Measurements from ENCODE around the gene APMAP.
"Not testable (repeated sequence)": the region's sequence is repeated elsewhere in the genome, so short reads cannot be mapped to it uniquely, and the experiment has no call there.

Gene APMAP

DNA sequence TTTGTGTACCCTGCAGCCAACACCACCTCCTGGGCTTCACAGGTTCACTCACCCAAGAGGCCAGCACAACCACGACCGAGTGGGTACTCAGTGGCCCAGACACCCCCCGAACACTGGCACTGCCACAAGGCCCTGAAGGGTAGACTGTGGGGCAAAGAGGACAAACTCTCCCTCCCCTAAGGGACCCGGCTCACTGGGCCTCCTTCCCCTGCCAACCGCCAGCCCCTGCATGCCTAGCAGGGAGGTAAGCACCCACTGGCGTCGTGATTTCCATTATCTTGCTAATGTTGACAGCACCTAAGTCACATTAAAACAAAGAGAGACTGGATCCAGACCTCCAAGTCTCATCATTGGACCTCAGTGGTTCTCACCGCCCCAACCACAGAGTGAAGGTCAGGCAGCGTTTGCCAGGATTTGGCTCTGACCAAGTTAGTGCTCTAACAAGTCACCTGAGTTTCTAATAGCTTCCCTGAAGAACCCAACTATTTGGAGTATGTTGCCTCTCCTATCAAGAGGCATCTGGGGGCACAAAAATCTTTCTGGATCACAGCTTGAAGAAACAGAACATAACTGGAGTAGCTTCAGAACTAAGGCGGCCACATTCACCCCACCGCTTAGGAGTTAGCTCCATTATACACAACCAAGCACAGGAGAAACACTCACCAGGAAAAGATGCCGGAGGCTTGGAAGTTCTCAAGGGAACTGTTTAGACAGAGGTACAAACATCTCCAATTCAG, 14.0 kb upstream of the APMAP start:
- no peak for DNase-seq (ENCODE audit: low spot score)

DNA sequence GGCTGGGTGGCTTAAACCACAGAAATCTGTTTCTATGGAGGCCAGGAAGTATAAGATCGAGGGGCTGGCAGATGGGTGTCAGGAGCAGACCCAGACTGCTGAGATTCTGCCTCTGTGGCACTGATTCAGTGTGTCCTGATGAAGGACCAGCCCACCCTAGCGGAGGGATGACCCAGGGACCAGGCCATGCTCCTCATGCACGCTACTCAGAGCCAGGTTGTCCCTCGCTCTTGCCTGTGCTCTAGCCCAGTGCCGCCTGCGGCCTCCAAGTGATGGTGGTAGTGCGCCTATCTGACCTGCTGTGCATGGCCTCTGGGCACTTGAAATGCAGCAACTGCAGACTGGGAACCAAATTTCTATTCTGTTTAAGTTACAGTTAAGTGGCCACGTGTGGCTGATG, 13.1 kb upstream of the APMAP start:
- DNase-seq (ENCODE audit: low spot score) = no peak

DNA sequence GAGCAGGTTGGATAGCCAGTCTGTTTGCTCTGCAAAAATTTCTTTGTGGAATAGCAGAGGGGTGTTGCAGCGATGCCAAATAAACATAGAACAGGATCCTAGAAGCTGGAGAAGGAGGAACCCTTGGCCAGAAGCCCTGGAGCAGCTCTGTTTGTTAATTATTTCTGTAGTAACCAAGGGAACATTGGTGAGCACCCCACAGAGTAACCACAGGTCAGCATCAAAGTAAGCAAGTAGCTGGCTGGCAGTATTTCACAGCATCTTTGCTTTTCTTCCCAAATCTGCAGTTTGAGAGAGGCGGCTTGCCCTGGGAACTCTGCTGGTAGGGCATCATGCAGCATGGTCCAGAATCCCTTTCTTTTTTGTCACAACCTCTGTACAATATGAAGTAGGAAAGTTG, 12.7 kb upstream of the APMAP start:
- no peak for DNase-seq (ENCODE audit: low spot score)

DNA sequence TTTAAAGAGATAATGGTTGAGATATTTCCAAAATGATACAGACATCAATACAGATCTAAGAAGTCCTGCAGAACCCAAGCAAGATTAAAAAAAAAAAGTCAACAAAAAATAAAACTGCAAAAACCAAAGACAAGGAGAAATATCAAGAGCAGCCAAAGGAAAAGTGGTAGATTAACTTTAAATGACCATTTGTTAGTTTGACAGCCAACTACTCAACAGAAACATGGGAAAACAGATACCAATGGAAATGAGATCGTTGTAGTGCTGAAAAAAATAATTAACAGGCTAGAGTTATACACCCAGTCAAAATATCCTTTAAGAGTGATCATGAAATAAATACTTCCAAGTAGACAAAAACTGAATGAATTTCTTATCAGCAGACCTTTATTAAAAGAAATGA, 10.5 kb upstream of the APMAP start:
- no peak for DNase-seq (ENCODE audit: low spot score)

DNA sequence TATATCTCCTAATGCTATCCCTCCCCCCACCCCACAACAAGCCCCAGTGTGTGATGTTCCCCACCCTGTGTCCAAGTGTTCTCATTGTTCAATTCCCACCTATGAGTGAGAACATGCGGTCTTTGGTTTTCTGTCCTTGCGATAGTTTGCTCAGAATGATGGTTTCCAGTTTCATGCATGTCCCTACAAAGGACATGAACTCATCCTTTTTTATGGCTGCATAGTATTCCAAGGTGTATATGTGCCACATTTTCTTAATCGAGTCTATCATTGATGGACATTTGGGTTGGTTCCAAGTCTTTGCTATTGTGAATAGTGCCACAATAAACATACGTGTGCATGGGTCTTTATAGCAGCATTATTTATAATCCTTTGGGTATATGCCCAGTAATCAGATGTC, 8.8 kb upstream of the APMAP start:
- DNase-seq (ENCODE audit: low spot score) = not testable (repeated sequence)

DNA sequence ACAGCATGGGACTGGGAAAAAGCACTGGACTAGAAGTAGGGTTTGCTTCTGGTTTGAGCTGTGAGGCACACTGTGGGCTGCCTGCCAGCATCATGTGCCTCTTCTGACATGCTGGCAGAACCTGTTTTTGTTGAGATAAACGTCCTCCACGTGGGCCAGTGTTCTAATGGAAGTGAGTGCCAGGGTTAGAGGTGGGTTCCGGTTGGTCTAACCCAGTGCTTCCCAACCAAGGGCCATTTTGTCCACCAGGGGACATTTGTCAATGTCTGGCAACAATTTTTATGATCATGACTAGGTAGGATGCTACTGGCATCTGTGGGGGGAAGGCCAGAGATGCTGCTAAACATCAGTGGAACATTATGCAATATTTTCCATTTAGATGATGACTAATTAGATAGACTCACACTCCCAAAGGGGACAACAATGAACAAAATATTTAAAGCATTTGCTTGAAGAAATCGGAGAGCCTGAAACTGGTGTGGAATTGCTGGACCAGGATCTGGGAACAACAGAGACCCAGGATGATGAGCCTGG, 7.8 kb upstream of the APMAP start:
- DNase-seq (ENCODE audit: low spot score) = no peak

DNA sequence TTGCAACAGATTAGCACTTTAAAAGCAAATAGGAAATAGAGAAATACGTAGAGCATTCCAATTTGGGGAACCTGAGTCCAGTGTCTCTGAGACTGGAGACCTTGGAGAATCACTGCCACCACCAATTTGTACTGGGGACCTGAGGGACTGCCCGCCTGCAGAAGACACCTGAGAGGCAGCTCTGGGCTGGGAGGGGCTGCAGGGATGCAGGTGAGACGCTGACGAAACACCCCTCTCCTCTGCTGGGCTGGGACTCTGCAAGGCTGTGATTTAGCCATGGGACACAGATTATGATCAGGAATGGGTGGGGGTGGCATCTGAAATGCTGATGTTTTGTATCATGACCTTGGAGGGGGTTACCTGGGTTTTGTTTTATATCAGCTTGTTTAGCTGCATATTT, 7.0 kb upstream of the APMAP start:
- DNase-seq (ENCODE audit: low spot score) = no peak

DNA sequence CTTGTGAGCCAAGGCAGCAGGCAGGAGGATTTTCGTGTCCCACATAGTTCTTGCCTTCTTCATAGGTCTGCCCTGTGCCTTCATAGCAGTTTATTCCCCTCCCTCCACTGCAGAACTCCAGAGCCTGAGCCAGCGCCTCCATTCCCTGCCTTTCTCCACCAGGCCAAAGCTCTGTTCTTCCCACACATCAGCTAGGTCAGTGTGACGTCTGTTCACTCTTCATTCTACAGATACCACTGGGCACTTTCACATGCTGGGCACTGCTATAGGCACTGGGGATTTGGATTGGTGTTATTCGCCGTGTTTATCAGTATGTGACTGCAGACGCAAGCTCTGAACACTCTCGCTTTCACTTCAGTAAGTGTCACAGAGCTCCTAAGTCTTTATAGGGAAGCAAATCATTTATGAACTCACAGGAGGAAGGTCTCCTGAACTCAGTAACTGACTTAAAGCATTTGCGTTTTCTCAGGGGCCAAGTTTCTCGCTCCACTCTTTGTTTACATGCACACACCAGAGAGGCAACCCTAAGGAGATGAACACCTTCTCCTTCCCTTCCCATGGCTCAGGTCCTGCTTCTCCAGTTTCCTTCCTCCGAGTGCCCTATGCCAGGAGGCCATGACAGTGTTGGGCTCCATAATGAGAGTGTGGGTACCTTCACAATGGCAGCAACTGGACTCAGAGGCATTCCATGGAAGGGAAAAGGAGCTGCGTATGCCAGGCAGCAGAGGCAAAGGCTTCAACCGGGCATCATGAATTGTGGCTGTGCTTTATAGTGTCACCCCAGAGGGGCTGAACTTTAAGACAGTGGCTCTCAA, 6.3 kb upstream of the APMAP start:
- no peak for DNase-seq (ENCODE audit: low spot score)

DNA sequence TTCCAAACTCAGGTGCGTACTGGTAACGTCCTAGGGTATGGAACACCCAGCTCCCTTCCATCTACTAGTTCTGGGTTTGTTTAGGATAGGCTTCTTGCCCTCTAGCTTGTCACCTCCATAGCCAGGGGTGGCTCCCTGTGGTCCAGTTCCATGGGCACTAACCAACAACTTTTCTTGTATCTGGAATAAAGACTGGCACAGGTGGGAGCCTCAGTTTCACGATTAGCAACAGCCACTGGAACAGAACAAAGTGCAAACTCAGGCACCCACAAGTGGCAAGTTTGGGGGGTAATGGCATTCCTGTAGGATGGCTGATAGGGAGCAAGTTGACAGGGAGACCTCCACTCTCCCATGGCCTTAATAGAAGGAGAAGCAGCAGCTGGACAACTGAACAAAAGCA, 5.6 kb upstream of the APMAP start:
- DNase-seq (ENCODE audit: low spot score) = no peak

DNA sequence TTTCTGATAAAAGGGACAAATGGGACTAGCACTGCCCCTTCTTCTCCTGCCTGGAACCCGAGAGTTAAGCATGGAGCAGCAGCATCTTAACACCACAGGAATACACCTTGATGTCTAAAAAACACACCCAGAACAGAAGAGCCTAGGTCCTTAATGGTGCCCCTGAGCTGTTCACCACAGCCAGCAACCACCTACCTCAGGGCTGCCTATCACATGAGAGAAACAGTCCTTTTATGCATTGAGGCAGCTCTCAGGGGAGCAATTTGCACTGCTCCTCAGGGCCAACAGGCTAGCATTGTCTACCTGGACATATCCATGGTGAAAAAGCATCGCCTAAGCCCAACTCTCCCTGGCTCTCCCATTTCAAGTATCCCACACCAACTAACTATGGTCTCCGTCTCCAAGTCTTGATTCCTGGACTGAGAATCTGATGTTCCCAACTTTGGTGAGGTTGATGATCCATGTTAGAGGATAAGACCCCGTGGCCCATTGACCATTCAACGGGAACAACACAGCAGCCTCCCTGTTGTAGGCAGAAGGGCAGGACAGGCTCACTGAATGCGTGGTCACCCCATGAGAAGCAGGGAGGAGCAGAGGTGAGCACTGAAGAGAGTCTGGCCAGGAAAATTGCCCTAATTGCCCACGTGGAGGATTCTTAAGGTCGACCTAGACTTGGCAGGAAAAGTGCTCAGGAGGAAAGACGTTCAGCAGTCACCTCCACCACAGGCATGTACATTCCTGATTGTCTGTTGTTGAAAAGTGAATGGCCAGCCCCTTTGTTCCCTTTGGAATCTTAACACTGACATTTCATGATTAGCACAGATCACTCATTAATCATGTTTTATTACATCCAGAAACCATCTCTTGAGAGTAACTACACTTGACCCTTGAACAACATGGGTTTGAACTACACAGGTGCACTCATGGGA, 4.2 kb upstream of the APMAP start:
- no peak for DNase-seq (ENCODE audit: low spot score)

DNA sequence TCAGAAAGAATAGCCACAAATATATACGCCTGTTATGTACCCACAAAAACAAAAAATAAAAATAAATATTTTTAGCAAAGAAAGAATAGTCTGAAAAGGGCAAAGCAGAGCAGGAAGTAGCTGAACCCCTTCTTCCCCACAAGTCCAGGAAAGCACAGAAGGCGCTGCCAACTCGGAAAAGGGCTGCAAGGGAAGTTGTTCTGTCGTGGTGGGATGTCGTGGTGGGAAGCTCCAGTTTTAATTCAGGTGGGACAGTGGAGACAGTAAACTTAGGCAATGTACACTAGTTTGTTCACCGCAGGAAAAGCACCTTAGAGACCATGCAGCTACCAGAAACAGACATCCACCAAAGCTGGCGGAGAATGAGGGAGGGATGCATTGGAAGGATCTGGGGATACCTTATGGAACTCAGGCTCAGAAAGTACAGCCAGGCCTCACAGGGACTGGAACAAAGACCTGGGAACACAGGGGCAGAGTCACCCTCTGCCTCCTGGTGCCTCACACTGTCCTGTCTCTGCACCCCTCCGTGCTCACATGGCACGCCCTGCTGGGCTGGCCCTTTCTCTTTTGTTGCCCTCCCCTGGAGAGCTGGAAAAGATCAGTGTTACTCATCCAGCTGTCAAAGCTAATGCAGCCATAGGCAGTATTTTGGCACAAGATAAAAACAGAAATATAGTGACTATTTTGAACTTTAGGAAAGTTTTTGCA, 3.3 kb upstream of the APMAP start:
- no peak for DNase-seq (ENCODE audit: low spot score)

DNA sequence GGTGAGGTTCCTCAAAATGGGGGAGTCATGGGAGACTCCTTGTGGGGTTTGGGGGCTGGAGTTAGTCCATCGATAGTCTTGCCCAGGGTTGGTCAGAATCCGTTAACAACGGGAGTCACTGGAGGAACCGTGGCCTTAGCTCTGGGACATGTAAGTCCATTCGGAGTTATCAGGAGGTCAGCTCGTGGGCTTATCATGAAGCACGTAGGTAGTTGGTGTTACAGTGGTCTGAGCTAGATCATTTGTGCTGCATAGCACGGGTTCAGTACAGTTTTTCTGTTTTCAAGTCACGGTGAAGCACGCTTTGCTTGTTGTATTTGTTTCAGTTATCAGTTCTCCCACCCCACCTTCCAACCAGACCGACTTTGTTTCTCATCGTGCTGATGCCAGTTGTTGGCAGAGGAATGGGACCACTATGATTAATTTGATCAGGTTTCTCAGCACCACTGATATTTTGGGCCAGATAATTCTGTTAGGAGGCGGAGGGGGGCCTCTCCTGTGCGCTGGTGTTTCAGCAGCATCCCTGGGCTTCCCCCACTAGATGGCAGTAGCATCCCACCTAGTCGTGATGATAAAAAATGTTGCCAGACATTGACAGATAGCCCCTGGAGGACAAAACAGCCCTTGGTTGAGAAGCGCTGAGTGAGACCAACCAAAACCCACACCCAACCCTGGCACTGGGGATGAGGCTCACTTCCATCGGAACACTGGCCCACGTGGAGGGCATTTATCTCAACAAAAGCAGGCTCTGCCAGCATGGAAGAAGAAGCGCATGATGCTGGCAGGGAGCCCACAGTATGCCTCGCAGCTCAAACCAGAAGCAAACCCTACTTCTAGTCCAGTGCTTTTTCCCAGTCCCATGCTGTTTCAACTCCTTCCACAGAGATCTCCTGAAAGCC, 2.2 kb upstream of the APMAP start:
- DNase-seq (ENCODE audit: low spot score) = peak; percentile 92

DNA sequence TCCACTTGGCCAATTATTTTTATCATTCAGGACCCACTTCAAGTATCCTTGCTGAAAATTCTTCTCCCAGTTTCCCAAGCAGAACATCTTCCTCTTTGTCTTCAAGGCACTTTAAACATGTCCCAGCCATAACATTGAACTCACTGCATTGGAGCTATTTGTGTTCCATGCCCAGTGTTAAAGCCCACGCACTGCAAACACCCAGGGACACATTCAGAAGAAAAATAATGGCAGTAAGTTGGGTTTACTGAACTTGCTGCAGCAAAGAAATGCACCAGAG, 1.6 kb upstream of the APMAP start:
- DNase-seq (ENCODE audit: low spot score) = no peak

DNA sequence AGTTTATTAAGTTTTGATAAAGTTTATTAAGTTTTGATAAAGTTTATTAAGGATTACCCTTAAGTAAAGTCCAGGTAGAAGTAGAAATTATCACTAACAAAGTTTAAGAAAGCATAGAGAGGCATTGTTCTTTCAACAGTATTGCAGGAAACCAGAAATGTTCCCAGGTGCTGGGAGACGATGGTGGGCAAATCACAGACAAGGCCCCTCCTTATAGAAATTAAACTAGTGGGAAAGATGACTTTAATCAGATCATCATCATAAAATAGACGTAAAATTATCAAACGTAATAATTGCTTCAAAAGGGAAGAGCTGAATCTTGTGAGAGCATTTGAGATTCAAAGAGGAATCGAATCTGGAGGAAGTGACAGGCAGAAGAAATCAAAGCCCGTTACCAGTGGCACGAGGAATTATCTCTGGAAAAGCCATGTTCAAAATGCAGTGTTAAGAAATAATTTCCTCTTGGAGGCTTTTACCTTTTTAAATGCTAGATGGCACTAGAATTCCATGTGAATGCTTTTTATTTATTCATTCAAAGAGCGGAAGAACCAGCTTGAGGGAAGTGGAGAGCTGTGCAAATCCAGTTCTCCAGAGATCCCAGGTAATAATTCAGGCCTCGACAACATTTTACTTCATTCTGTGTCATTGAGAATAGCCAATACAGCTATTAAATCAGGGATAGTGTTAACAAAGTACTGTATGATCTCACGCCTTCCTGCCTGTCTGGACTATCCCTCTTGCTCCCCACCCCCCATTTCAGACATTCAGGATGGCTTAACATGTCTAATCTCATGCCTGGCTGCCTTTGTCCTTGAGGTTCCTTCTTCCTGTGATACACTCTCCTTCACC, 1.0 kb upstream of the APMAP start:
- peak; percentile 12 for DNase-seq (ENCODE audit: low spot score)

DNA sequence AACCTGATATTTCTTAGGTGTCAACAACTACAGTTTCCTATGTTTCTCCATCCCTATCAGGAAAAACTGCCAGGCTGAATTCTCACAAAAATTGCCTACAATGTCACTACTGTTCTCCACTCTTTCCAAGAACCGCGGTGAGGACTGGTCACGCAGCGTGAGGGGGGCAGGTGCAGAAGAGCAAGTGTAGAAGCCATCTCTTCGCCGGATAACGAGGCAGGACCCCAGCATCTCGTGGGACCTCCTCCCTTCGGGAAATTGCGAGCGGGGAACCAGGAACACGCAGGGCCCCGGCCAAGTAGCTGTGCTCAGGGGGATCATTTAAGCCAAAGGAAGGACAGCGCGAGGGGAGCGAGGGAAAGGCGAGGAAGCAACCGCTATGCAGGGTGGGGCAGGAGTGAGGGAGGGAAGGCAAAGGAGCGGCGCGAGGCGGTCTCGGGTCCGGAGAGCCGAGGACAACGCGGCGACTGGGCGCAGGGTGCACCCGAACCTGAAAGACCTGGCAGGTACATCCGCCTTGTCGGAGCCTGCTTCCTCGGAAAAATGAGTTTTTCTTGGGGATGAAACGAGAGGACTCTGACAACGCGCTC, 559 bp downstream of the APMAP start:
- peak; percentile 25 for DNase-seq (ENCODE audit: low spot score)

DNA sequence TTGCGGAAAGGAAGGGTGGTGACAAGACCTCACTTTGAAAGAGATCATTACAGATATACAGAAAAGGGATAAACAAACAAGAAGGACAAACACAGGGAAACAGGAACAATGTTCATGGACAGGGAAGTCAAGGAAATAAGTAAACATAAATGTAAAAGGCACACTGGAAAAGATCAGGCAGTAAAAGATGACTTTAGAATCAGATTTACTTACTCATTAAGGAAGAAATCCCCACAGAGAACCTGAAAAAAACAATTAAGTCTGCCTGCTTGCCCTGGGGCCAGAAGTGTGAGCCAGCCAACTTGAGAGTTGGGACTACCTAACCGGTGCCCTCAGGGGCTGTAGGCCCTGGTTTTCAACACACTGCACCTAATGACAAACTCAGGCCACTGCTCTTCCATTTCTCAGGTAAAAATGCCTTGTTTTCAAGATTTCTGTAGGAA, 1.7 kb downstream of the APMAP start:
- DNase-seq (ENCODE audit: low spot score) = no peak

DNA sequence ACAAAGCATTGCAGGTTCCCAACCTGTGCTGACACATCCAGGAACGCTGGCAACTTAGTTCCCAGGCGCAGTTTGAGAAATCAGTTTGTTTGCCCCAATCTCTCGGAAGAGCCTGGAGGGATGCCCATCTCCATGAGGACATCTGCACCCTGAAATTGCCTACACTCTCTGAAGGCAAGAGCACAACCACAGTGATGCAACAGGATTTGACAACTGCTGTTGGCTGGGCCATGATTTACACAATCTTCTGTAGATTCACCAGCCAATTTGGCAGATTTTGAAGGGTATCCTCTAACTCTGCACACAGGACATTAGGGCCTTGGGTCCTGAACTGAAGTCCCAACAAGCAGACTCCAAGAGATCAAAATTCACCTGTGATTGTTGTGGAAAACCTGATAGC, 3.4 kb downstream of the APMAP start:
- no peak for DNase-seq (ENCODE audit: low spot score)

DNA sequence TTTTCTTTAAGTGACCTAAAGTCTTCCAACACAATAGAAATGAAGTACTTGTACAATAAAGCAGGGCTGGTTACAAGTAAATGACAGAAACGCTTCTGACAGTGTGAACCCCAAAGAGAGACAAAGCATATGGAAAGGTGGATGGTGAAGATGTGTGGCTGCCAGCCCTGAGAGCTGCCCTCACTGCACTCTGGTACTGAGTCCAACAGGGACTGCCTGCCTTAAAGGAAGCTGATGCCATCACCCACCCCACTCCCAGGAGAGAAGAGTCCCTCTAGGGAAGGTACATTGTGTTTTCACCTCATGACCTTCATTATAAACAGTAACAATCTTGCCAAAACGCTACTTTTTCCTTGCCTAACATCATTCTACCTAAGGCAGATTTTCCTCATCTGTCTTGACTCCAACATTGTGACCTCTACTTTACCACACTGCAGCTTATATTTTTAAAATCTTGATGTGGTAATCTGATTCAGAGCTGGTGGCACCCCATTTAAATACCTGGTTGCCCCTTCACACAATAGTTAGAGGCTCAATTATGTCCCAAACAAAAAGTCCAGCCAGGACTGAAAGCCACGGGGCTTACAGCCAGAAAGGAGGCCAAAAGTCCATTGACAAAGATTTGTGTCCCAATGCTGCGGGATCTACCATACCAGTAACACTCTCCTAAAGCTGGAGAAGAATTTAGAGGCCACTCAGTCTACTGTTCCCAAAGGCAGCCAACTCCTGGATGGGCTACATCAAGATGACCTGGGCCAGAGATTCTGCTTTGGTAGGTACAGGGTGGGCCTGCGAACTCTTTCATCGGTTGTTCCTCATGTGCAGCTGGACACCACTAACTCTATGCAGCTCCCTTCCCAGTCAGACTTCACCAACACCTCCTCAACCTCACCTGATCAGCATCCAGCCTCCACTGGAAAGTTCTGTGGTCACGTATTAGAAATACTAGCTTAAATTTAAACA, 4.4 kb downstream of the APMAP start:
- no peak for DNase-seq (ENCODE audit: low spot score)

All from NAMALWA (cell line).